ENCODE results near the gene ACVR1.

DNA sequence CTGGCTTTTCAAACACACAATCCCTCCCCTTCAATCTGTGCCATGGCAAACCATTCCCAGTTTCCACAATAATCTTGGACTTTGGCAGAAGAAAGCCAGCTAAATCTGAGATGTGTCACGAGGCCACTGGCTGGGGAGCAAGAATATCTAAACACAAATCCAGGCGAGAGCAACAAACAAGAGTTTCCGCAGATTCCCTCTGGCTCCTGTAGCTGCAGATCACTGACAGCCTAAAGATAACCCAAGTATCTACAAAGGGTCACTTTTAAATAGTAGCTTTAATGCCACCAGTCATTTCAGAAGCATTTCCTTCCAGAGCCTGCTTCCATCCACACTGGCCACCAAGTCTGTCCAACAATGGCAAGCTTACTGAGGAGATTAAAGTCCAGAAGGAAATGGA is 86.9 kb downstream of the ACVR1 start:
- TF ChIP-seq, protein P1, sequence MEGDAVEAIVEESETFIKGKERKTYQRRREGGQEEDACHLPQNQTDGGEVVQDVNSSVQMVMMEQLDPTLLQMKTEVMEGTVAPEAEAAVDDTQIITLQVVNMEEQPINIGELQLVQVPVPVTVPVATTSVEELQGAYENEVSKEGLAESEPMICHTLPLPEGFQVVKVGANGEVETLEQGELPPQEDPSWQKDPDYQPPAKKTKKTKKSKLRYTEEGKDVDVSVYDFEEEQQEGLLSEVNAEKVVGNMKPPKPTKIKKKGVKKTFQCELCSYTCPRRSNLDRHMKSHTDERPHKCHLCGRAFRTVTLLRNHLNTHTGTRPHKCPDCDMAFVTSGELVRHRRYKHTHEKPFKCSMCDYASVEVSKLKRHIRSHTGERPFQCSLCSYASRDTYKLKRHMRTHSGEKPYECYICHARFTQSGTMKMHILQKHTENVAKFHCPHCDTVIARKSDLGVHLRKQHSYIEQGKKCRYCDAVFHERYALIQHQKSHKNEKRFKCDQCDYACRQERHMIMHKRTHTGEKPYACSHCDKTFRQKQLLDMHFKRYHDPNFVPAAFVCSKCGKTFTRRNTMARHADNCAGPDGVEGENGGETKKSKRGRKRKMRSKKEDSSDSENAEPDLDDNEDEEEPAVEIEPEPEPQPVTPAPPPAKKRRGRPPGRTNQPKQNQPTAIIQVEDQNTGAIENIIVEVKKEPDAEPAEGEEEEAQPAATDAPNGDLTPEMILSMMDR (IDR thresholded peaks at IDR 0.05), result no peak
- no peak for TF ChIP-seq POLR2A (IDR thresholded peaks at IDR 0.05)

Measured in testis (tissue), 2 donors.